Measurements from ENCODE around the gene SAA4.

SAA4 gene

GRCh38 chr11:18188796-18189195, 47.8 kb downstream of the SAA4 start:
- DNase-seq = no peak
